Bronchial epithelial cell (primary cell): ENCODE data around the gene SCO2. TPM values are rescaled to one million over a fixed set of nuclear protein-coding genes. Genes with fewer than 3 reads are reported as not detected.

Experiments used
- DNase-seq: peaks from one replicate; pipeline ENCODE4 v3.0.0-alpha.2; 2010; ENCODE audit warnings: low read depth
- FAIRE-seq: peaks from 2 replicates; lab custom pipeline; 2011; peaks lifted over from hg19 to GRCh38; lab: Jason Lieb, UNC
- H3K27me3 ChIP-seq: 2 replicates; pipeline ENCODE4 v1.5.1; 2011; ENCODE audit warnings: low read length; ENCODE audit not compliant: control insufficient read depth, insufficient read depth
- H3K36me3 ChIP-seq: 2 replicates; pipeline ENCODE4 v1.5.1; 2011; ENCODE audit warnings: low read length; ENCODE audit not compliant: control insufficient read depth, insufficient read depth
- H3K4me3 ChIP-seq: 2 replicates; pipeline ENCODE4 v1.5.1; 2011; ENCODE audit warnings: mild to moderate bottlenecking, low read depth, low read length, control low read depth
- total RNA-seq: library from RNA; depleted of rRNA; stranded (reverse); fragments of >200 nt; gene quantifications from 2 replicates; pipeline ENCODE4 v1.2.1, GENCODE V29; 2014
- TF ChIP-seq, protein P1 (sequence below): IDR thresholded peaks from 2 replicates; pipeline ENCODE4 v1.5.1; 2011; ENCODE audit warnings: mild to moderate bottlenecking, moderate library complexity, low read length, control low read depth, inconsistent platforms; ENCODE audit not compliant: insufficient read depth, severe bottlenecking

SCO2 gene
- total RNA-seq, 1 donor from 2014 or later: 2.1 TPM

- H3K36me3 ChIP-seq: peaks cover 15% of the 10 kb centered on the region
- FAIRE-seq (no peak), DNase-seq (peak; percentile 68)
- TF ChIP-seq, protein P1, sequence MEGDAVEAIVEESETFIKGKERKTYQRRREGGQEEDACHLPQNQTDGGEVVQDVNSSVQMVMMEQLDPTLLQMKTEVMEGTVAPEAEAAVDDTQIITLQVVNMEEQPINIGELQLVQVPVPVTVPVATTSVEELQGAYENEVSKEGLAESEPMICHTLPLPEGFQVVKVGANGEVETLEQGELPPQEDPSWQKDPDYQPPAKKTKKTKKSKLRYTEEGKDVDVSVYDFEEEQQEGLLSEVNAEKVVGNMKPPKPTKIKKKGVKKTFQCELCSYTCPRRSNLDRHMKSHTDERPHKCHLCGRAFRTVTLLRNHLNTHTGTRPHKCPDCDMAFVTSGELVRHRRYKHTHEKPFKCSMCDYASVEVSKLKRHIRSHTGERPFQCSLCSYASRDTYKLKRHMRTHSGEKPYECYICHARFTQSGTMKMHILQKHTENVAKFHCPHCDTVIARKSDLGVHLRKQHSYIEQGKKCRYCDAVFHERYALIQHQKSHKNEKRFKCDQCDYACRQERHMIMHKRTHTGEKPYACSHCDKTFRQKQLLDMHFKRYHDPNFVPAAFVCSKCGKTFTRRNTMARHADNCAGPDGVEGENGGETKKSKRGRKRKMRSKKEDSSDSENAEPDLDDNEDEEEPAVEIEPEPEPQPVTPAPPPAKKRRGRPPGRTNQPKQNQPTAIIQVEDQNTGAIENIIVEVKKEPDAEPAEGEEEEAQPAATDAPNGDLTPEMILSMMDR: no peak
- H3K27me3 ChIP-seq: no peaks in the 10 kb centered on the region
- no peak overlapping the region for H3K4me3 ChIP-seq
These were observed 20.8 kb downstream of the SCO2 start for GRCh38 chr22:50504369-50505211.

DNA sequence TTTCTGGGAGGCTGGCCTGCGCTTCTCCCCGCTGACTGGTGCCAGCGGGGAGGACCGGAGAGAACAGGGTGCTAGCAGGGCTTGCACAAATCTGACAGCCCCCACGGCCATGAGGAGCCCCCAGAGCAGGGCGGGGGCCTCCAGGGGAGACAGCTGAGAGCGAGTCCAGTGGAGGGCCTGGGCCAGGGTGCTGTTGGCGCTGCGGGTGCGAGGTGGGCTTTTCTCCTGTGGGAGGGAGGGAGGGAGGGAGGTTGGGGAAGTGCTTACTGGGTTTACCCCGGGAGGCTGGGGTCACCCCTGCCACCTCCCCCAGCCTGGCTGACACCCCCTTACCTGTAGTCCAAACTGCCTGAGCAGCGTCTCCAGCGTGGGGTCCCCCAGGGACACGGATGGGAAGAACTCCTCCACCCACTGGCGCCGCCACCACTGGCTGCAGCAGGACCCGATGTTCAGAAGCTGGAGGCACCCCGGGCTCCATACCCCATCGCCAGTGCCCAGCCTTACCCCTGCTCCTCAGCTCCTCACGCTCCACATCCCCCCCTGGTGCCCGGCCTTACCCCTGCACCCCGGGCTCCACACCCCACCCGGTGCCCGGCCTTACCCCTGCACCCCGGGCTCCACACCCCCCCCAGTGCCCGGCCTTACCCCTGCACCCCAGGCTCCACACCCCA lies 21.8 kb downstream of the SCO2 start:
- H3K27me3 ChIP-seq: no peaks in the 10 kb centered on the region
- no peak for DNase-seq
- no peak overlapping the region for H3K4me3 ChIP-seq
- no peak for FAIRE-seq
- H3K36me3 ChIP-seq: peaks cover 15% of the 10 kb centered on the region
- TF ChIP-seq, protein P1: peak; percentile 16

- peaks cover 15% of the 10 kb centered on the region for H3K36me3 ChIP-seq
- DNase-seq: no peak
- no peak overlapping the region for H3K4me3 ChIP-seq
- TF ChIP-seq, protein P1: no peak
- no peaks in the 10 kb centered on the region for H3K27me3 ChIP-seq
- FAIRE-seq: no peak
These were observed 22.5 kb downstream of the SCO2 start for GRCh38 chr22:50502628-50503474.

DNA sequence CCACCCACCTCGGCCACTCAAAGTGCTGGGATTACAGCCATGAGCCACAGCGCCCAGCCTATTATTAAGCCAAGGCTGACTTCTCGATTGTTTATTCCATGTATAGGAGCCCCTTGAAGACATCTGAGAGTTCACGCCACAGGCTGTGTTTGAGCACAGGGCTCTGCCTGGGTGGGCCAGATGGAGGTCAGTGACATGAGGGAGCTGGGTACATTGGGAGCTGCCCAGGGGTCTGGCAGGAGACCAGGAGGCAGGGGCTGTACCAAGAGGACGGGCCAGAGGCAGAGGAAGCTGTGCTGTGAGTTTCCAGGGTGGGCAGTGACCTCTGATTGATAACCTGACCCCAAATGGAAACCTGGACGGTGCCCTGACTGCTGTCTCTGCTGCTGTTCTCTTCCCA lies 23.3 kb downstream of the SCO2 start:
- DNase-seq (no peak), FAIRE-seq (no peak)
- Histone ChIP-seq H3K36me3 (peaks cover 15% of the 10 kb centered on the region), H3K4me3 (no peak overlapping the region), H3K27me3 (no peaks in the 10 kb centered on the region)
- TF ChIP-seq, protein P1: no peak

DNA sequence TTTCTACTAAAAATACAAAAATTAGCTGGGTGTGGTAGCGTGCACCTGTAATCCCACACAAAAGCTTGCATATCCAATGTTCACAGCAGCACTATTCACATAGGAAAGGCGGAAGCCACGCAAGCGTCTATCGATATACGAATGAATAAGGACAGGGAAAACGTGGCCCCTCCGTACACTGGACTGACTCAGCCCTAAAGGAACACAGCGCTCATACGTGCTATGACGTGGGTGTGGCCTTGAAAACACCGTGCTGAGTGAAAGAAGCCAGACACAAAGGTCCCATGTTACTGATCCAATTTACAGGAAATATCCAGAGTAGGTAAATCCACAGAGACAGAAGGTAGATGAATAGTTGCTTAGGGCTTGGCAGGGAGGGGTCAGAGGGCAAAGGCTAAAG lies 24.9 kb downstream of the SCO2 start:
- no peak for FAIRE-seq
- Histone ChIP-seq H3K27me3 (no peaks in the 10 kb centered on the region), H3K4me3 (no peak overlapping the region), H3K36me3 (peaks cover 10% of the 10 kb centered on the region)
- TF ChIP-seq, protein P1: no peak
- DNase-seq: no peak
